NCI-H1930 (cell line): Measurements from ENCODE around the gene SCN1A.
"Not testable (repeated sequence)": the region's sequence is repeated elsewhere in the genome, so short reads cannot be mapped to it uniquely, and the experiment has no call there.

Experiments
- DNase-seq, 2 experiments: peaks; one replicate each; lab custom pipeline; 2025; lab: John Stamatoyannopoulos, UW

SCN1A gene

GRCh38 chr2:166081131-166081632, 46.6 kb downstream of the SCN1A start:
- DNase-seq, result no peak

GRCh38 chr2:166074430-166074829, 53.4 kb downstream of the SCN1A start:
- no peak for DNase-seq

GRCh38 chr2:166074011-166074410, 53.8 kb downstream of the SCN1A start:
- DNase-seq, result no peak

GRCh38 chr2:166070231-166070630, 57.6 kb downstream of the SCN1A start:
- no peak for DNase-seq

GRCh38 chr2:166068981-166069380, 58.8 kb downstream of the SCN1A start:
- DNase-seq, result no peak

- no peak for DNase-seq
Measured at GRCh38 chr2:166067229-166067628, 60.6 kb downstream of the SCN1A start.

- DNase-seq, result no peak
Measured at GRCh38 chr2:166060191-166060590, 67.6 kb downstream of the SCN1A start.

GRCh38 chr2:166057370-166058164, 70.3 kb downstream of the SCN1A start:
- no peak for DNase-seq

- no peak for DNase-seq
Measured at GRCh38 chr2:166044853-166045483, 82.9 kb downstream of the SCN1A start.

- no peak for DNase-seq
Measured at GRCh38 chr2:166042768-166043390, 84.9 kb downstream of the SCN1A start.

GRCh38 chr2:166042356-166042755, 85.5 kb downstream of the SCN1A start:
- no peak for DNase-seq

- DNase-seq, result no peak
Measured at GRCh38 chr2:166041613-166042012, 86.2 kb downstream of the SCN1A start.

- DNase-seq, result no peak
Measured at GRCh38 chr2:166032361-166032760, 95.5 kb downstream of the SCN1A start.

GRCh38 chr2:166031054-166031453, 96.8 kb downstream of the SCN1A start:
- DNase-seq, result no peak

GRCh38 chr2:166025313-166025712, 102.5 kb downstream of the SCN1A start:
- DNase-seq, result no peak

- no peak for DNase-seq
Measured at GRCh38 chr2:166017208-166017607, 110.6 kb downstream of the SCN1A start.

GRCh38 chr2:166013878-166014277, 113.9 kb downstream of the SCN1A start:
- DNase-seq, result no peak

GRCh38 chr2:166011660-166012059, 116.2 kb downstream of the SCN1A start:
- DNase-seq, result no peak

GRCh38 chr2:166000401-166000800, 127.4 kb downstream of the SCN1A start:
- no peak for DNase-seq

GRCh38 chr2:165990846-165991245, 137.0 kb downstream of the SCN1A start:
- DNase-seq, result no peak

GRCh38 chr2:165989851-165990250, 138.0 kb downstream of the SCN1A start:
- peak in 1 of 2 experiments; percentile 47 for DNase-seq

- no peak for DNase-seq
Measured at GRCh38 chr2:165985120-165985519, 142.7 kb downstream of the SCN1A start.

- DNase-seq, result not testable (repeated sequence)
Measured at GRCh38 chr2:165972161-165972560, 155.7 kb downstream of the SCN1A start.
